ENCODE results near the gene OSR1.
"Not testable (repeated sequence)": the region's sequence is repeated elsewhere in the genome, so short reads cannot be mapped to it uniquely, and the experiment has no call there.

The OSR1 gene

GRCh38 chr2:19332503-19332902 lies 25.9 kb downstream of the OSR1 start:
- DNase-seq = no peak

- DNase-seq = no peak
Observed at GRCh38 chr2:19331450-19331849, 27.0 kb downstream of the OSR1 start.

GRCh38 chr2:19330436-19330835 lies 28.0 kb downstream of the OSR1 start:
- DNase-seq = no peak

- no peak for DNase-seq
Observed at GRCh38 chr2:19329445-19329844, 29.0 kb downstream of the OSR1 start.

- DNase-seq = no peak
Observed at GRCh38 chr2:19327496-19327895, 30.9 kb downstream of the OSR1 start.

GRCh38 chr2:19321946-19322345 lies 36.5 kb downstream of the OSR1 start:
- no peak for DNase-seq

- no peak for DNase-seq
Observed at GRCh38 chr2:19320813-19321212, 37.6 kb downstream of the OSR1 start.

GRCh38 chr2:19319698-19320097 lies 38.7 kb downstream of the OSR1 start:
- no peak for DNase-seq

- no peak for DNase-seq
Observed at GRCh38 chr2:19319064-19319463, 39.4 kb downstream of the OSR1 start.

- no peak for DNase-seq
Observed at GRCh38 chr2:19313553-19313952, 44.9 kb downstream of the OSR1 start.

GRCh38 chr2:19312949-19313348 lies 45.5 kb downstream of the OSR1 start:
- DNase-seq = no peak

GRCh38 chr2:19306065-19306464 lies 52.4 kb downstream of the OSR1 start:
- not testable (repeated sequence) for DNase-seq

- not testable (repeated sequence) for DNase-seq
Observed at GRCh38 chr2:19305400-19306055, 52.9 kb downstream of the OSR1 start.

- DNase-seq = no peak
Observed at GRCh38 chr2:19301706-19302105, 56.7 kb downstream of the OSR1 start.
